GM21825 (cell line): ENCODE data around the gene PPP2R5B.
"Not testable (repeated sequence)": the region's sequence is repeated elsewhere in the genome, so short reads cannot be mapped to it uniquely, and the experiment has no call there.

Experiments used
- ATAC-seq: cut with Tn5 transposase; IDR thresholded peaks from one replicate; pipeline ENCODE4 v1.9.1; 2021; ENCODE audit warnings: mild to moderate bottlenecking, moderate library complexity; ENCODE audit not compliant: unreplicated experiment

The PPP2R5B gene

GRCh38 chr11:64969209-64969608, 44.7 kb downstream of the PPP2R5B start:
- ATAC-seq, result no peak

GRCh38 chr11:64970731-64971151, 46.3 kb downstream of the PPP2R5B start:
- no peak for ATAC-seq

- no peak for ATAC-seq
Observed at GRCh38 chr11:64971421-64972233, 47.1 kb downstream of the PPP2R5B start, which contains the start of gene MAJIN. Gene MAJIN (minus strand): TSS chr11:64972108. CDS start chr11:64959405, 12,703 bp downstream.

GRCh38 chr11:64974124-64974523, 49.6 kb downstream of the PPP2R5B start:
- ATAC-seq, result no peak

GRCh38 chr11:64976651-64977050, 52.2 kb downstream of the PPP2R5B start:
- ATAC-seq, result no peak

- not testable (repeated sequence) for ATAC-seq
Observed at GRCh38 chr11:64983339-64983738, 58.9 kb downstream of the PPP2R5B start.
